Spleen (tissue), 7 donors: Measurements from ENCODE around the gene ZC3H14.

Source experiments
- POLR2A ChIP-seq, 3 donors: fragments of 450-650 bp; IDR thresholded peaks; one replicate each; pipeline ENCODE4 v1.5.1; 2017; ENCODE audit warnings: antibody characterized with exemption in 3 of 3, mild to moderate bottlenecking in 1 of 3
- POLR2AphosphoS5 ChIP-seq, 3 donors: sonication (generic); formaldehyde crosslinking; IDR thresholded peaks; one replicate each; pipeline ENCODE4 v1.5.1; 2017; ENCODE audit warnings: antibody characterized with exemption in 3 of 3
- TF ChIP-seq, protein P1 (sequence below), 11 experiments: fragments of 200-600 bp in 7 of 11; fragments of 450-650 bp in 4 of 11; sonication (generic) in 4 of 11; IDR thresholded peaks in 8 of 11; conservative IDR thresholded peaks in 3 of 11; 1 replicate in 7 of 11; 2 replicates in 4 of 11; pipeline versions ENCODE4 v1.4.0 to v1.8.0; 2016 to 2021; ENCODE audit warnings: antibody characterized with exemption in 11 of 11, inconsistent platforms in 4 of 11, mild to moderate bottlenecking in 1 of 11
- donor health status: DM: no; HTN: no; CAD: no; lungs with moderate emphysema.
- donor health status: DM: no; HTN: no; CAD: no.
- donor health status: DM: no; HTN: no; CAD: no.

DNA sequence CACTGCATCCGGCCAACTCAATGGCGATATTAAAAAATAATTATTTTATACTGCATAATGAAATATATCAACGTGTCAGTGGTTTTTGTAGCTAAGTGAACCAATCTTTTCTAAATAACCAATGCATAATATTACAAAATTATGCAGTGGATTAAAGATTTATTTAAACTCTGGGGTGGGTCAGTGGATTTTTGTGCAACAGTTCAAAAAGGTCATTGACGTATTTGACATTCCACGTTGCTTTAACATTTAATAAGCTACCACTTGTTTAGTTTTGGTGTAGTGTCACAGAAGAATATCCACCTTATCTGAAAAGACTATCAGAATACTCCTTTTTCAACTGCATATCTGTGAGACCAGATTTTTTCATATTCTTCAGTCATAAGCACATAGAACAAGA is 2.6 kb downstream of the ZC3H14 start:
- TF ChIP-seq, protein P1, sequence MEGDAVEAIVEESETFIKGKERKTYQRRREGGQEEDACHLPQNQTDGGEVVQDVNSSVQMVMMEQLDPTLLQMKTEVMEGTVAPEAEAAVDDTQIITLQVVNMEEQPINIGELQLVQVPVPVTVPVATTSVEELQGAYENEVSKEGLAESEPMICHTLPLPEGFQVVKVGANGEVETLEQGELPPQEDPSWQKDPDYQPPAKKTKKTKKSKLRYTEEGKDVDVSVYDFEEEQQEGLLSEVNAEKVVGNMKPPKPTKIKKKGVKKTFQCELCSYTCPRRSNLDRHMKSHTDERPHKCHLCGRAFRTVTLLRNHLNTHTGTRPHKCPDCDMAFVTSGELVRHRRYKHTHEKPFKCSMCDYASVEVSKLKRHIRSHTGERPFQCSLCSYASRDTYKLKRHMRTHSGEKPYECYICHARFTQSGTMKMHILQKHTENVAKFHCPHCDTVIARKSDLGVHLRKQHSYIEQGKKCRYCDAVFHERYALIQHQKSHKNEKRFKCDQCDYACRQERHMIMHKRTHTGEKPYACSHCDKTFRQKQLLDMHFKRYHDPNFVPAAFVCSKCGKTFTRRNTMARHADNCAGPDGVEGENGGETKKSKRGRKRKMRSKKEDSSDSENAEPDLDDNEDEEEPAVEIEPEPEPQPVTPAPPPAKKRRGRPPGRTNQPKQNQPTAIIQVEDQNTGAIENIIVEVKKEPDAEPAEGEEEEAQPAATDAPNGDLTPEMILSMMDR (IDR thresholded peaks at IDR 0.05 in 8 of 11, conservative IDR thresholded peaks at IDR 0.05 in 3 of 11): no peak
- TF ChIP-seq POLR2AphosphoS5 (IDR thresholded peaks at IDR 0.05) (no peak), POLR2A (IDR thresholded peaks at IDR 0.05) (no peak)
